ENCODE results near the gene MRPS7. TPM values are rescaled to one million over a fixed set of nuclear protein-coding genes. Genes with fewer than 3 reads are reported as not detected.

Gene MRPS7
- total RNA-seq, 1 experiment from 2014 or later = 125 TPM

DNA sequence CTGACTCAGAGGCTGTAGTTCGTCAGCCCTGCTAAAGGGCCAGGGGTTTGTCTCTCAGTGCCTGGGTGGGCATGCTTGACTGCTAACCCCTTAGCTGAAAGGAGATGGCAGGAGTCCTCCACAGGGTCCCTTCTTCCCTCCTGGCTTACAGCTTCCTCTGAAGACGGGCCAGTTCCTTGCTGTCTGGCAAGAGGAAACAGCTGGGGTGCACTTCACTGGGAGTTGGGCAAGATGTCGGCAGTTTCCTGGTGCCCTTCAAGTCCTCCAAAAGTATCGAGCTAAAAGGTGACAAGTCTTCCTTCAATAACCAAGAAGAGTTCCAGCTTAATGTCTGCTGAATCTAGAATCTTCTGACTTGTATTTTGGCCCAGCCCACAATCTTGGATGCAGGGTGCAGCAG, 32.8 kb upstream of the MRPS7 start:
- Histone ChIP-seq H3K9me3 (no peaks in the 10 kb centered on the region), H3K4me3 (ENCODE audit: low read depth, low read length) (no peak overlapping the region), H3K36me3 (ENCODE audit: control insufficient read depth, insufficient read depth, low read length) (peaks cover 5% of the 10 kb centered on the region), H3K4me1 (no peaks in the 10 kb centered on the region), H3K27me3 (replicated peaks; ENCODE audit: control insufficient read depth, insufficient read depth, low read length) (no peaks in the 10 kb centered on the region)
- no TSS peak for BruUV-seq (replicated peaks)
- Mint-ChIP-seq H3K9me3 (ENCODE audit: unreplicated experiment) (no peaks in the 10 kb centered on the region), H3K27me3 (ENCODE audit: insufficient read depth, unreplicated experiment) (no peaks in the 10 kb centered on the region), H3K36me3 (ENCODE audit: insufficient read depth, unreplicated experiment) (peaks cover 79% of the 10 kb centered on the region), H3K27ac (ENCODE audit: unreplicated experiment) (no peak overlapping the region), H3K4me1 (ENCODE audit: low read depth, unreplicated experiment) (no peaks in the 10 kb centered on the region), H3K4me3 (ENCODE audit: unreplicated experiment) (no peak overlapping the region)
- DNase-seq = no peak
- TF ChIP-seq, protein P1, sequence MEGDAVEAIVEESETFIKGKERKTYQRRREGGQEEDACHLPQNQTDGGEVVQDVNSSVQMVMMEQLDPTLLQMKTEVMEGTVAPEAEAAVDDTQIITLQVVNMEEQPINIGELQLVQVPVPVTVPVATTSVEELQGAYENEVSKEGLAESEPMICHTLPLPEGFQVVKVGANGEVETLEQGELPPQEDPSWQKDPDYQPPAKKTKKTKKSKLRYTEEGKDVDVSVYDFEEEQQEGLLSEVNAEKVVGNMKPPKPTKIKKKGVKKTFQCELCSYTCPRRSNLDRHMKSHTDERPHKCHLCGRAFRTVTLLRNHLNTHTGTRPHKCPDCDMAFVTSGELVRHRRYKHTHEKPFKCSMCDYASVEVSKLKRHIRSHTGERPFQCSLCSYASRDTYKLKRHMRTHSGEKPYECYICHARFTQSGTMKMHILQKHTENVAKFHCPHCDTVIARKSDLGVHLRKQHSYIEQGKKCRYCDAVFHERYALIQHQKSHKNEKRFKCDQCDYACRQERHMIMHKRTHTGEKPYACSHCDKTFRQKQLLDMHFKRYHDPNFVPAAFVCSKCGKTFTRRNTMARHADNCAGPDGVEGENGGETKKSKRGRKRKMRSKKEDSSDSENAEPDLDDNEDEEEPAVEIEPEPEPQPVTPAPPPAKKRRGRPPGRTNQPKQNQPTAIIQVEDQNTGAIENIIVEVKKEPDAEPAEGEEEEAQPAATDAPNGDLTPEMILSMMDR (IDR thresholded peaks at IDR 0.05; ENCODE audit: insufficient read depth in 1 of 2, low read depth in 1 of 2, low read length in 1 of 2, severe bottlenecking in 1 of 2, unreplicated experiment in 1 of 2) = no peak
- ChIA-PET CTCF (interaction anchor here (0.5 to 1.3 kb wide), 2 partner anchors 17 to 115 kb away, joined by 4 to 5 read pairs; no protein-coding TSS in a partner anchor), POLR2A (interaction anchor here (0.6 kb wide), 1 partner anchor 32 kb away, joined by 3 read pairs; the partner anchor contains the start of gene GGA3)
- intact Hi-C loops (cut with micrococcal nuclease; ENCODE audit: unreplicated experiment) = no loop called here

DNA sequence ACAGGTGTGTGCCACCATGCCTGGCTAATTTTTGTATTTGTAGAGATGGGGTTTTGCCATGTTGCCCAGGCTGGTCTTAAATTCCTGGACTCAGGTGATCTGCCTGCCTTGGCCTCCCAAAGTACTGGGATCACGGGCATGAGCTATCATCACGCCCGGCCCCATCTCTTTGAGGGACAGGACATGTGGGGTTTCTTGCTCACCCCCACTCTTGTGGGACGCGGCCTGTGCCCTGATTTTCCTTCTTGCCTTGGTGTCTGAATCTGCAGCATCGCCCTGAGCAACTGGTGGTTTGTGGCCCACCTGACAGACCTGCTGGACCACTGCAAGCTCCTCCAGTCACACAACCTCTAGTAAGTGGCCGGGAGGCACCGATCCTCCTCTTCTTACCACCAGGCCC, 30.6 kb upstream of the MRPS7 start:
- TF ChIP-seq, protein P1 (IDR thresholded peaks at IDR 0.05; ENCODE audit: insufficient read depth in 1 of 2, low read depth in 1 of 2, low read length in 1 of 2, severe bottlenecking in 1 of 2, unreplicated experiment in 1 of 2) = no peak
- Mint-ChIP-seq H3K4me1 (ENCODE audit: low read depth, unreplicated experiment) (no peaks in the 10 kb centered on the region), H3K27me3 (ENCODE audit: insufficient read depth, unreplicated experiment) (no peaks in the 10 kb centered on the region), H3K4me3 (ENCODE audit: unreplicated experiment) (no peak overlapping the region), H3K9me3 (ENCODE audit: unreplicated experiment) (no peaks in the 10 kb centered on the region), H3K27ac (ENCODE audit: unreplicated experiment) (no peak overlapping the region), H3K36me3 (ENCODE audit: insufficient read depth, unreplicated experiment) (peaks cover 80% of the 10 kb centered on the region)
- Histone ChIP-seq H3K27me3 (replicated peaks; ENCODE audit: control insufficient read depth, insufficient read depth, low read length) (no peaks in the 10 kb centered on the region), H3K4me1 (no peaks in the 10 kb centered on the region), H3K9me3 (no peaks in the 10 kb centered on the region), H3K36me3 (ENCODE audit: control insufficient read depth, insufficient read depth, low read length) (peaks cover 5% of the 10 kb centered on the region), H3K4me3 (ENCODE audit: low read depth, low read length) (no peak overlapping the region)
- POLR2A ChIA-PET = no interaction called here
- no peak for DNase-seq
- CTCF ChIA-PET = no interaction called here
- BruUV-seq (replicated peaks) = no TSS peak
- intact Hi-C loops (cut with micrococcal nuclease; ENCODE audit: unreplicated experiment) = no loop called here

DNA sequence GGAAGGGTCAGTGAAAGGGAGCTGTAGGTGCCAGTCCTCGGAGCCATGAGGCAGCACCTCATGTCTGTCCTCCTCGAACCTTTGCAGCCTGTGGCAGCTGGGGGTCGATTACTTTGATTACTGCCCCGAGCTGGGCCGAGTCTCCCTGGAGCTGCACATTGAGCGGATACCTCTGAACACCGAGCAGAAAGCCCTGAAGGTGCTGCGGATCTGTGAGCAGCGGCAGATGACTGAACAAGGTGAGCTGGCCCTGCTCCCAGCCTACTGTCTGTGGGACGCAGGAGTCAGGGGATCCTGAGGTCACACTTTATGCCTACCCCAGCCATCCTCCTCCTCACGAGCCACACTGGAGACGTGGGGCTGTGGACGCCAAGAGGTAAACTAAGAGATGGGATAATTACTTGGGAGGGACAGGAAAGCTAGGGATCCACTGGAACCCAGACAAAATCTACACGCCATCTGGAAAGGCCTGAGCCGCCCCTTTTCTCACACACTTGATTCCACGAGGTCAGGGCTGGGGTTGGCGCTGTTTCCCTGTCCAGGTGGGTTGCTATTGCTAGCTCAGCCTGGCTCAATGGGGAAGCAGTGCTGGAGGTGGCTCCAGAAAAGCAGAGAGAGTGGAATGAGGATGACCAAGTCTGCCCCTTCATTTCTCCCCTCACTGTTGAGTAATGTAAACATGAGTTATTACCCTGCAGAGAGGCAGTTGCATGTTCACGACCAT, 29.8 kb upstream of the MRPS7 start:
- H3K4me1 ChIP-seq = no peaks in the 10 kb centered on the region
- CTCF ChIA-PET = no interaction called here
- intact Hi-C loops (cut with micrococcal nuclease; ENCODE audit: unreplicated experiment) = no loop called here
- Mint-ChIP-seq H3K4me1 (ENCODE audit: low read depth, unreplicated experiment) (no peaks in the 10 kb centered on the region), H3K4me3 (ENCODE audit: unreplicated experiment) (no peak overlapping the region), H3K27me3 (ENCODE audit: insufficient read depth, unreplicated experiment) (no peaks in the 10 kb centered on the region), H3K36me3 (ENCODE audit: insufficient read depth, unreplicated experiment) (peaks cover 88% of the 10 kb centered on the region), H3K27ac (ENCODE audit: unreplicated experiment) (no peak overlapping the region), H3K9me3 (ENCODE audit: unreplicated experiment) (no peaks in the 10 kb centered on the region)
- POLR2A ChIA-PET = no interaction called here
- no peak for DNase-seq
- H3K9me3 ChIP-seq = no peaks in the 10 kb centered on the region
- peaks cover 5% of the 10 kb centered on the region for H3K36me3 ChIP-seq (ENCODE audit: control insufficient read depth, insufficient read depth, low read length)
- H3K4me3 ChIP-seq (ENCODE audit: low read depth, low read length) = no peak overlapping the region
- H3K27me3 ChIP-seq (replicated peaks; ENCODE audit: control insufficient read depth, insufficient read depth, low read length) = no peaks in the 10 kb centered on the region
- TF ChIP-seq, protein P1 (IDR thresholded peaks at IDR 0.05; ENCODE audit: insufficient read depth in 1 of 2, low read depth in 1 of 2, low read length in 1 of 2, severe bottlenecking in 1 of 2, unreplicated experiment in 1 of 2) = no peak
- no TSS peak for BruUV-seq (replicated peaks)
